KMS-11 (cell line): Measurements from ENCODE around the gene BTBD2.

ENCODE experiments used
- H2AFZ ChIP-seq: fragments of 200-600 bp; sonication (generic); 2 replicates; pipeline ENCODE4 v1.6.1; 2016; ENCODE audit warnings: antibody characterized with exemption, mixed run types, low read depth
- H3K27ac ChIP-seq: fragments of 200-600 bp; sonication (generic); 2 replicates; pipeline ENCODE4 v1.6.1; 2016; ENCODE audit warnings: mild to moderate bottlenecking, mixed run types
- H3K27me3 ChIP-seq: fragments of 200-600 bp; sonication (generic); 2 replicates; pipeline ENCODE4 v1.6.1; 2017; ENCODE audit warnings: mild to moderate bottlenecking, low read depth, mixed run types, moderate library complexity; ENCODE audit not compliant: insufficient read depth
- H3K36me3 ChIP-seq: fragments of 200-600 bp; sonication (generic); 2 replicates; pipeline ENCODE4 v1.6.1; 2017; ENCODE audit warnings: mild to moderate bottlenecking, mixed run types; ENCODE audit not compliant: insufficient read depth
- H3K4me1 ChIP-seq: fragments of 200-600 bp; sonication (generic); 2 replicates; pipeline ENCODE4 v1.6.1; 2016; ENCODE audit warnings: mild to moderate bottlenecking, low read depth, mixed run types; ENCODE audit not compliant: poor library complexity, severe bottlenecking
- H3K4me2 ChIP-seq: fragments of 200-600 bp; sonication (generic); 2 replicates; pipeline ENCODE4 v1.7.0; 2016; ENCODE audit warnings: mild to moderate bottlenecking, mixed run types
- H3K4me3 ChIP-seq: fragments of 200-600 bp; sonication (generic); IDR thresholded peaks from 2 replicates; pipeline ENCODE4 v1.6.1; 2017; ENCODE audit warnings: low read depth, low read length, mixed read lengths; ENCODE audit not compliant: insufficient read depth
- H3K79me2 ChIP-seq: fragments of 200-600 bp; sonication (generic); 2 replicates; pipeline ENCODE4 v1.6.1; 2016; ENCODE audit warnings: low read depth, mixed run types; ENCODE audit not compliant: insufficient read depth
- H3K9ac ChIP-seq: fragments of 200-600 bp; sonication (generic); 2 replicates; pipeline ENCODE4 v1.6.1; 2016; ENCODE audit warnings: mild to moderate bottlenecking, mixed run types
- H4K20me1 ChIP-seq: fragments of 200-600 bp; sonication (generic); 2 replicates; pipeline ENCODE4 v1.6.1; 2016; ENCODE audit warnings: mild to moderate bottlenecking, mixed run types; ENCODE audit not compliant: insufficient read depth
- CTCF ChIP-seq: fragments of 200-600 bp; sonication (generic); conservative IDR thresholded peaks from 2 replicates; pipeline ENCODE4 v1.6.1; 2017; ENCODE audit warnings: low read depth, mild to moderate bottlenecking, antibody characterized with exemption, low read length, moderate library complexity, mixed read lengths

BTBD2 gene

GRCh38 chr19:2059422-2060201, 44.1 kb upstream of the BTBD2 start:
- Histone ChIP-seq H3K79me2 (no peaks in the 10 kb centered on the region), H3K9ac (peak overlapping the region; percentile 90; the same call in 1 of the 2 replicates), H2AFZ (no peak overlapping the region), H3K27me3 (no peaks in the 10 kb centered on the region), H3K4me3 (no peak overlapping the region), H3K4me2 (peak overlapping the region; percentile 97), H3K36me3 (no peaks in the 10 kb centered on the region), H3K4me1 (peaks cover 27% of the 10 kb centered on the region), H3K27ac (peak overlapping the region; percentile 95; the same call in 1 of the 2 replicates), H4K20me1 (no peaks in the 10 kb centered on the region)
- no peak for TF ChIP-seq CTCF

GRCh38 chr19:2058570-2059421, 43.3 kb upstream of the BTBD2 start:
- Histone ChIP-seq H4K20me1 (no peaks in the 10 kb centered on the region), H3K27me3 (no peaks in the 10 kb centered on the region), H3K4me3 (no peak overlapping the region), H3K27ac (no peak overlapping the region), H2AFZ (no peak overlapping the region), H3K36me3 (no peaks in the 10 kb centered on the region), H3K79me2 (no peaks in the 10 kb centered on the region), H3K4me1 (peaks cover 27% of the 10 kb centered on the region), H3K4me2 (no peak overlapping the region), H3K9ac (no peak overlapping the region)
- no peak for TF ChIP-seq CTCF

GRCh38 chr19:2057484-2058469, 42.3 kb upstream of the BTBD2 start:
- H3K4me2 ChIP-seq: no peak overlapping the region
- no peak overlapping the region for H3K4me3 ChIP-seq

More at GRCh38 chr19:2057484-2058469, 42.3 kb upstream of the BTBD2 start:
- H3K27me3 ChIP-seq: no peaks in the 10 kb centered on the region
- TF ChIP-seq CTCF: no peak
- H4K20me1 ChIP-seq: no peaks in the 10 kb centered on the region
- H3K79me2 ChIP-seq: no peaks in the 10 kb centered on the region
- H2AFZ ChIP-seq: no peak overlapping the region
- no peak overlapping the region for H3K27ac ChIP-seq
- peaks cover 27% of the 10 kb centered on the region for H3K4me1 ChIP-seq
- H3K36me3 ChIP-seq: no peaks in the 10 kb centered on the region
- H3K9ac ChIP-seq: no peak overlapping the region
